GM19238 (cell line): ENCODE results near the gene EPN2.

Experiments
- DNase-seq: peaks from one replicate; pipeline ENCODE4 v3.0.0; 2011; ENCODE audit warnings: low spot score; ENCODE audit not compliant: insufficient read length

EPN2 gene

GRCh38 chr17:19379361-19380065 is 142.3 kb downstream of the EPN2 start:
- DNase-seq, result no peak

DNA sequence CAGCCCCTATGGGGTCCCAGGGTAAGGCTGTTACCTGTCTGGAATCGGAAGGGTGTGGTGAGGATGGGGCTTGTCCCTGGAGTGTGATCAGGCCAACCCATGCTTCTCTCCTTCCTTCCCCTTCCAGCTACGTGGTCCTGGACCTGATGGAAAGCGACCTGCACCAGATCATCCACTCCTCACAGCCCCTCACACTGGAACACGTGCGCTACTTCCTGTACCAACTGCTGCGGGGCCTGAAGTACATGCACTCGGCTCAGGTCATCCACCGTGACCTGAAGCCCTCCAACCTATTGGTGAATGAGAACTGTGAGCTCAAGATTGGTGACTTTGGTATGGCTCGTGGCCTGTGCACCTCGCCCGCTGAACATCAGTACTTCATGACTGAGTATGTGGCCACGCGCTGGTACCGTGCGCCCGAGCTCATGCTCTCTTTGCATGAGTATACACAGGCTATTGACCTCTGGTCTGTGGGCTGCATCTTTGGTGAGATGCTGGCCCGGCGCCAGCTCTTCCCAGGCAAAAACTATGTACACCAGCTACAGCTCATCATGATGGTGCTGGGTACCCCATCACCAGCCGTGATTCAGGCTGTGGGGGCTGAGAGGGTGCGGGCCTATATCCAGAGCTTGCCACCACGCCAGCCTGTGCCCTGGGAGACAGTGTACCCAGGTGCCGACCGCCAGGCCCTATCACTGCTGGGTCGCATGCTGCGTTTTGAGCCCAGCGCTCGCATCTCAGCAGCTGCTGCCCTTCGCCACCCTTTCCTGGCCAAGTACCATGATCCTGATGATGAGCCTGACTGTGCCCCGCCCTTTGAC is 143.5 kb downstream of the EPN2 start:
- no peak for DNase-seq

DNA sequence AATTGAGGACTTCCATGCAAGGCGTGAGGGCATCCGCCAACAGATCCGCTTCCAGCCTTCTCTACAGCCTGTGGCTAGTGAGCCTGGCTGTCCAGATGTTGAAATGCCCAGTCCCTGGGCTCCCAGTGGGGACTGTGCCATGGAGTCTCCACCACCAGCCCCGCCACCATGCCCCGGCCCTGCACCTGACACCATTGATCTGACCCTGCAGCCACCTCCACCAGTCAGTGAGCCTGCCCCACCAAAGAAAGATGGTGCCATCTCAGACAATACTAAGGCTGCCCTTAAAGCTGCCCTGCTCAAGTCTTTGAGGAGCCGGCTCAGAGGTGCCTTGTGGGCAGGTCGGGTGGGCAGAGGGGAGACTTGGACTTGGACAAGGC is 144.2 kb downstream of the EPN2 start:
- no peak for DNase-seq

DNA sequence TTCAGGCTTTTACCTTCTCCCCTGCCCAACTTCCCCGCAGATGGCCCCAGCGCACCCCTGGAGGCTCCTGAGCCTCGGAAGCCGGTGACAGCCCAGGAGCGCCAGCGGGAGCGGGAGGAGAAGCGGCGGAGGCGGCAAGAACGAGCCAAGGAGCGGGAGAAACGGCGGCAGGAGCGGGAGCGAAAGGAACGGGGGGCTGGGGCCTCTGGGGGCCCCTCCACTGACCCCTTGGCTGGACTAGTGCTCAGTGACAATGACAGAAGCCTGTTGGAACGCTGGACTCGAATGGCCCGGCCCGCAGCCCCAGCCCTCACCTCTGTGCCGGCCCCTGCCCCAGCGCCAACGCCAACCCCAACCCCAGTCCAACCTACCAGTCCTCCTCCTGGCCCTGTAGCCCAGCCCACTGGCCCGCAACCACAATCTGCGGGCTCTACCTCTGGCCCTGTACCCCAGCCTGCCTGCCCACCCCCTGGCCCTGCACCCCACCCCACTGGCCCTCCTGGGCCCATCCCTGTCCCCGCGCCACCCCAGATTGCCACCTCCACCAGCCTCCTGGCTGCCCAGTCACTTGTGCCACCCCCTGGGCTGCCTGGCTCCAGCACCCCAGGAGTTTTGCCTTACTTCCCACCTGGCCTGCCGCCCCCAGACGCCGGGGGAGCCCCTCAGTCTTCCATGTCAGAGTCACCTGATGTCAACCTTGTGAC is 144.7 kb downstream of the EPN2 start:
- no peak for DNase-seq

- no peak for DNase-seq
These were observed 145.6 kb downstream of the EPN2 start for GRCh38 chr17:19382531-19383444.

DNA sequence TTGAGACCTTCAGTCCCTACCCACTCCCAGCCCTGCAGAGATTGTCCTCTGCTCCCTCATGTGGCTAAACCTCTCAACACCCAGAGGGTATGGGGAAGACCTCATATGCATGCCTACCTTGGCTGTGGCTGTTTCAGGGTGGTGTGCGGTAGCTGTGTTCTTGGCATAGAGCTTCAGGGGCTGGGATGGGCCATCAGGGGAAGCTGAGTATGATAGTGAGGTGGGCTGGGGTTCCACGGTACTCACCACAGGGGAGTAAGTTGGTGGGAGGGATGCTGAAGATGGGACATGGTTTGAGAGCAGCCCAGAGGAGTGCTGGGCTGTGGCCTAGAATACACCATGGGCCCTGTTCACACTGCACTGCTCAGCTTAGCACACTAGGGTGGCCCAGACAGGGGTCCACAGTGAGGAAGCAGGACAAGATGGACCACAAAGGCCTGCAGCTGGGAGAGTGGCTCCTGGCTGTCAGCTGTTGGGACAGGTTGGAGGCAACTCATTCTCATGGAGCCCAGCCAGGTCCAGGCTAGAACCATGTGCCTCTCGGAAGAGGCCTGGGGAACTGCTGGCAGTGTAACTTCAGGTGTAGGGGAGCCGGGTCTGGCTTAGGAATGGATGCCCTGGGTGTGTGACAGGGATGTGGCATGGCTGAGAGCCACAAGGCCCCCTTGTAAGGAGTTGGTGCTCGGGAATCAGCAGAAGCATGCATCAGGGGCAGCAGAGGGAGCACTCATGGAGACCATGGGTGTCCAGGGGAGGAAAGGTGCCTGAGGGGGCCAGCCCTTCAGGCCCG is 146.7 kb downstream of the EPN2 start:
- DNase-seq, result no peak

DNA sequence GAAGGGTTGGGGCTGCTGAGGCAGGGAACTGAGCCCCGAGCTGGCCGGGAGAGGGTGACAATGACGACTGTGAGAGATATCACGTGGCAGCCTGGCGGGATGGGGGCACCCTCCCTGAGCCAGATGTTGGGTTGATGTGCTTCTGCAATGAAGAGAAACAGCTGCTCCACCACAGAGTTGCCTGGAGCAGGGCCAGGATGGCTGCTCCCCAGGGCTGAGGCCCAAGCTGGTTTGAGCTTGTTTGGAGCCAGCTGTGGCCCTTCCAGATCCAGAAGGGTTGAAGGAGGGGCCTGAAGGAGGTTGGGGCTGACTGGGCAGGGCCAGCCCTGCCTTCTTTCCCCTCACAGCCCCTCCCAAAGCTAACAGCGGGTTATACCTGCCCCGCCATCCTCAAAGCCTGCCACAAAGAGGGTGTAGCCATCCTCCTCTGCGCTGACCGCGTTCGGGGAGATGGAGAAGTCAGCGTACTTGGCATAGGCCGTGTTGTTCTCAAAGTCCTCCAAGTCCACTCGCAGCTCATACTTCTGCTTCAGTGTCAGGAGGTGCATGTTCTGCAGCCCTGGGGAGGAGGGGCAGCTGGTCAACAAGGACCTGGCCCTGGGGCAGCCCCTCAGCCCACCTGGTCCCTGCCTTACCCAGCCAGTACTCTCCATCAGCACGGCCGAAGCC is 147.7 kb downstream of the EPN2 start:
- no peak for DNase-seq

GRCh38 chr17:19385521-19385983 is 148.4 kb downstream of the EPN2 start:
- no peak for DNase-seq
